NT2/D1 (cell line): Measurements from ENCODE around the gene ADGRE1.

Experiments
- DNase-seq: peaks from one replicate; pipeline ENCODE4 v3.0.0-alpha.2; 2011; ENCODE audit warnings: low read depth, low spot score
- H3K27me3 ChIP-seq: 2 replicates; pipeline ENCODE4 v1.6.0; 2011; ENCODE audit warnings: mild to moderate bottlenecking; ENCODE audit not compliant: insufficient read length, insufficient read depth
- H3K36me3 ChIP-seq: 2 replicates; pipeline ENCODE4 v1.6.1; 2011; ENCODE audit warnings: mild to moderate bottlenecking, low read length, mixed read lengths; ENCODE audit not compliant: insufficient read depth, insufficient read length
- H3K4me1 ChIP-seq: 2 replicates; pipeline ENCODE4 v1.5.1; 2011; ENCODE audit not compliant: insufficient read depth, insufficient read length
- H3K4me3 ChIP-seq: 2 replicates; pipeline ENCODE4 v1.5.1; 2011; ENCODE audit warnings: low read depth; ENCODE audit not compliant: insufficient read length
- H3K9ac ChIP-seq: 2 replicates; pipeline ENCODE4 v1.6.0; 2011; ENCODE audit warnings: low read depth; ENCODE audit not compliant: insufficient read length
- H3K9me3 ChIP-seq: 2 replicates; pipeline ENCODE4 v1.5.1; 2011; ENCODE audit warnings: mild to moderate bottlenecking, low read length; ENCODE audit not compliant: insufficient read depth
- SUZ12 ChIP-seq: IDR thresholded peaks from 2 replicates; pipeline ENCODE4 v1.6.1; 2011; ENCODE audit not compliant: insufficient read length, insufficient read depth; ENCODE audit errors: extremely low read depth
- YY1 ChIP-seq: IDR thresholded peaks from 2 replicates; pipeline ENCODE4 v1.6.1; 2011; ENCODE audit not compliant: insufficient read length, insufficient read depth
- ZNF274 ChIP-seq: IDR thresholded peaks from 2 replicates; pipeline ENCODE4 v1.6.1; 2011; ENCODE audit warnings: mild to moderate bottlenecking, low read depth, low read length

The ADGRE1 gene

GRCh38 chr19:6887316-6887715 is at the start of gene ADGRE1:
ADGRE1 (plus strand) TSS chr19:6887579; CDS start chr19:6887609, 30 bp downstream.
- no peak within 1 kb of the TSS for H3K4me3 ChIP-seq
- no peaks in the 10 kb centered on the region for H3K9me3 ChIP-seq
- no peaks in the 10 kb centered on the region for H3K36me3 ChIP-seq
- H3K4me1 ChIP-seq, result no peaks in the 10 kb centered on the region
- DNase-seq, result no peak
- H3K9ac ChIP-seq, result no peak within 1 kb of the TSS
- no peaks in the 10 kb centered on the region for H3K27me3 ChIP-seq
- no peak for TF ChIP-seq YY1
- TF ChIP-seq SUZ12, result no peak
- TF ChIP-seq ZNF274, result no peak

- no peaks in the 10 kb centered on the region for H3K9me3 ChIP-seq
- H3K36me3 ChIP-seq, result no peaks in the 10 kb centered on the region
- no peak overlapping the region for H3K4me3 ChIP-seq
- H3K4me1 ChIP-seq, result no peaks in the 10 kb centered on the region
- no peak overlapping the region for H3K9ac ChIP-seq
- peaks cover 7% of the 10 kb centered on the region for H3K27me3 ChIP-seq
- TF ChIP-seq YY1, result no peak
- TF ChIP-seq SUZ12, result no peak
- TF ChIP-seq ZNF274, result no peak
- DNase-seq, result no peak
Measured at GRCh38 chr19:6838062-6838655, 49.2 kb upstream of the ADGRE1 start.

DNA sequence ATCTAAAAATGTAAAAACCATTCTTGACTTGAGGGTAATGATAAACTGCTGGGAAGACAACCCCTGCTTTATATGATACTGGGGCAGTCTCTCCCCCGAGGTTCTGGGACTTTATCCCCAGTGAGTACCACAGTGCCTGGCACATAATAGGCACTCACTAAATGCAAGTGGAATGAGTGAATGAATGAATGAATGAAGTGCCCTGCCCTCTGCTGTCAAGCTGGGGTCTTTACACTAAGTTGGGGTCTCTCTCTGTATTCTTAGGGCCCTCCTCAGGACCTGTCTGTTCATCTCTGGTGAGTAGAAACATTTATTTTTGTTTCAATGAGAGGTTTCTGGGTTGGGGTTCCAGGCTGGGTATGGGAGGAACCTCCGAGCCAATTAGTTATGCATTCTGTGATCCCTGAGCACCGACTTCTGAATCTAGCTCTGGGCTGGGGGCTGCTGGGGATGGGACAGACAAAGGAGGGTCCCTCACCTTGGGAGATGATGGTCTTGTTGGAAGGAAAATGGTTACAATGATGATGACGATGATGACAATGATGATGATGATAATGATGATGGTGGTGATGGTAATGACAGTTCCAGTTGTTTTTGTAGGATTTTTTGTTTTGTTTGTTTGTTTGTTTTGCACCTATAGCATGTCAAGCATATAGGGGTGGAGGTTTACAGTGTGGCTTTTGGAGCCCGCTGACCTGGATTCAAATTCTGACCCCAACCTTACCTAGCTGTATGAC is 44.3 kb upstream of the ADGRE1 start:
- Histone ChIP-seq H3K36me3 (no peaks in the 10 kb centered on the region), H3K9ac (no peak overlapping the region), H3K4me1 (no peaks in the 10 kb centered on the region), H3K9me3 (no peaks in the 10 kb centered on the region), H3K4me3 (no peak overlapping the region), H3K27me3 (no peaks in the 10 kb centered on the region)
- no peak for DNase-seq
- TF ChIP-seq YY1 (no peak), SUZ12 (no peak), ZNF274 (no peak)

DNA sequence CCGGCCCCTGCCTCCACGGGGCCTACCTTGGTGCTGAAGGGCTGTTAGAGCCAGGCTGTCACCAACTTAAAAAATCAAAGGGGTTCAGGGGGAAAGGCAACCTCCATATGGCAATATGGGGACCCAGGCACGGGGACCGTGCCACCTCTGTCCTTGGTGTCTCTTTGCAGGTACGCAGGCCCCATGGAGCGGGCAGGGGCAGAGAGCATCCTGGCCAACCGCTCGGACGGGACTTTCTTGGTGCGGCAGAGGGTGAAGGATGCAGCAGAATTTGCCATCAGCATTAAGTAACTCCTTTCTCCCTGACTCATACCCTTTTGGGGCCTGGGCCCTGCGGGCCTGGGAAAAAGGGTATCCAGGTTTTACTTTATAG is 39.6 kb upstream of the ADGRE1 start:
- Histone ChIP-seq H3K4me3 (no peak overlapping the region), H3K27me3 (no peaks in the 10 kb centered on the region), H3K9ac (no peak overlapping the region), H3K9me3 (no peaks in the 10 kb centered on the region), H3K4me1 (no peaks in the 10 kb centered on the region), H3K36me3 (no peaks in the 10 kb centered on the region)
- TF ChIP-seq YY1 (no peak), SUZ12 (no peak)
- no peak for DNase-seq

DNA sequence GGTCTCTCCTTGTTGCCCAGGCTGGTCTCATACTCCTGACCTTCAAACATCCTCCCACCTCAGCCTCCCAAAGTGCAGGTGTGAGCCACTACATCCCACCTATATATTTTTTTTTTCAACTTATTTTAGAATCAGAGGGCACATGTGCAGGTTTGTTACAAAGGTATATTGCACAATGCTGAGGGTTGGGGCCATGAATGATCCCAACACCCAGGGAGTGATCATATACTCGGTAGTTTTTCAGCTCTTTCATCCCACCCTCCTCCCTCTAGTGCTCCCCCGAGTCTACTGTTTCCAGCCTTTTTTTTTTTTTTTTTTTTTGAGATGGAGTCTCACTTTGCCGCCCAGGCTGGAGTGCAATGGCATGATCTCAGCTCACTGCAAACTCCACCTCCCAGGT is 38.4 kb upstream of the ADGRE1 start:
- Histone ChIP-seq H3K4me3 (no peak overlapping the region), H3K4me1 (no peaks in the 10 kb centered on the region), H3K27me3 (no peaks in the 10 kb centered on the region), H3K9me3 (no peaks in the 10 kb centered on the region), H3K36me3 (no peaks in the 10 kb centered on the region), H3K9ac (no peak overlapping the region)
- no peak for TF ChIP-seq YY1
- no peak for DNase-seq

- Histone ChIP-seq H3K27me3 (no peaks in the 10 kb centered on the region), H3K9ac (no peak overlapping the region), H3K4me1 (no peaks in the 10 kb centered on the region), H3K4me3 (no peak overlapping the region), H3K9me3 (no peaks in the 10 kb centered on the region), H3K36me3 (no peaks in the 10 kb centered on the region)
- TF ChIP-seq YY1 (no peak), SUZ12 (no peak)
- no peak for DNase-seq
Measured at GRCh38 chr19:6849876-6850275, 37.5 kb upstream of the ADGRE1 start.

GRCh38 chr19:6851359-6851758 is 36.0 kb upstream of the ADGRE1 start:
- no peak for TF ChIP-seq ZNF274
- TF ChIP-seq YY1, result no peak
- no peak for TF ChIP-seq SUZ12
- H3K36me3 ChIP-seq, result no peaks in the 10 kb centered on the region
- H3K9ac ChIP-seq, result no peak overlapping the region
- H3K27me3 ChIP-seq, result no peaks in the 10 kb centered on the region
- H3K4me1 ChIP-seq, result no peaks in the 10 kb centered on the region
- DNase-seq, result no peak
- no peak overlapping the region for H3K4me3 ChIP-seq
- no peaks in the 10 kb centered on the region for H3K9me3 ChIP-seq
